ENCODE measurements around the gene HCLS1. TPM values are rescaled to one million over a fixed set of nuclear protein-coding genes. Genes with fewer than 3 reads are reported as not detected.
"Not testable (repeated sequence)": the region's sequence is repeated elsewhere in the genome, so short reads cannot be mapped to it uniquely, and the experiment has no call there.

The HCLS1 gene
- total RNA-seq, 2 experiments from 2014 or later = 249 to 251 TPM

DNA sequence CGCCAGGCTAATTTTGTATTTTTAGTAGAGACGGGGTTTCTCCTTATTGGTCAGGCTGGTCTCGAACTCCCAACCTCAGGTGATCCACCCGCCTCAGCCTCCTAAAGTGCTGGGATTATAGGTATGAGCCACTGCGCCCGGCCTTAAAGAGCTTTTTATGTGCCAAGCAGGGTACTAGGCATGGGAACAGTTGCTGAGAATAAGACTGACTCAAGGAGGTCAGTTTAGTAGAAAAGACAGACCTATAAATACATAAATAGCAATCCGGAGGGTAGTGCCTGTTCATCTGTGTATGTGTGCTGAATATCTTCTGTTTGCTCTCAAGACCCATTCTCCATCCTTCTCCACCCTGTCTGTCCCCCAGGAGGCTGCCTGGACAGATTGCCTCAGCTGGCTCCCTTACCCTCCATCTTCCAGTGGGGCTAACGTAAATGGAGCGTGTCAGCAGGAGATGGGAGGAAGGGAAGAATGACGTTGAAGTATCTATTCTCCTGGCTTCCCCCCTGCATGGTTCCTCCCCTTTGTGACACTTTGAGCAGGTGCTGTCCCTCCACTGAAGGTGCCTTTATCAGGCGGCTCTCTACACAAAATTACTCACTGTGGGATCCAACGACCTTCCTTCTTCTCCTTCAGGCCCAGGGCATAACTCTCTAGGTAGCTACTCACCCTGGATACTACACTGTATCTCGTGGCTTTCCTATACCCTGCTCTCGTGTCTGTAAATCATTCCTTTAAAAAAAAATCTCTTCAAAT, 36.4 kb downstream of the HCLS1 start:
- no peak overlapping the region for H3K27ac Mint-ChIP-seq
- no peaks in the 10 kb centered on the region for H3K27me3 Mint-ChIP-seq
- peaks cover 5% of the 10 kb centered on the region for H3K36me3 Mint-ChIP-seq
- no peaks in the 10 kb centered on the region for H3K9me3 Mint-ChIP-seq
- intact Hi-C loops (cut with micrococcal nuclease) = no loop called here
- ChIA-PET CTCF (no interaction called here), POLR2A (no interaction called here)
- H3K4me1 Mint-ChIP-seq (ENCODE audit: low read depth) = no peaks in the 10 kb centered on the region
- no peak overlapping the region for H3K4me3 Mint-ChIP-seq
- no peak for DNase-seq

GRCh38 chr3:121621491-121621890, 39.2 kb downstream of the HCLS1 start:
- no peaks in the 10 kb centered on the region for H3K36me3 Mint-ChIP-seq
- H3K9me3 Mint-ChIP-seq = no peaks in the 10 kb centered on the region
- ChIA-PET POLR2A (no interaction called here), CTCF (no interaction called here)
- H3K4me1 Mint-ChIP-seq (ENCODE audit: low read depth) = no peaks in the 10 kb centered on the region
- intact Hi-C loops (cut with micrococcal nuclease) = no loop called here
- no peak for DNase-seq
- H3K27me3 Mint-ChIP-seq = no peaks in the 10 kb centered on the region
- H3K27ac Mint-ChIP-seq = no peak overlapping the region
- no peak overlapping the region for H3K4me3 Mint-ChIP-seq

- no peak overlapping the region for H3K4me3 Mint-ChIP-seq
- ChIA-PET POLR2A (no interaction called here), CTCF (no interaction called here)
Measured at GRCh38 chr3:121619691-121620090, 41.0 kb downstream of the HCLS1 start.

DNA sequence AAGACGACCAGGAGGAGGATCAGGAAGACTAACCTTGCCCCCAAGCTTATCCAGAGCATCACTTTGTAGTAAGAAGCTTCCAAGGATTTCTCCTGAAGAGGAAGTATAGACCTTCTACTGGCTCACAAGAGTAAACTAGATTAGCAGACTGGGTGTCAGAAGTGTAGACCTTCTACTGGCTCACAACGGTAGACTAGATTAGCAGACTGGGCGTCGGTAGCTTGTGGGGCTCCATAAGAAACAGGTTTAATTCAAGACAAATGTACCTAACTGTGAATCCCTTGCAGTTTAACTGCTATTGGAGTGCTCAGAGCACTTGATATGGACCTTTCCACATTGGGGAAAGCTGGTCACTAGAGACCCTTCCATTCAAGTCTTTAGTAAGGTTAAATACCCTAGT, 54.6 kb downstream of the HCLS1 start:
- Mint-ChIP-seq H3K36me3 (no peaks in the 10 kb centered on the region), H3K27me3 (no peaks in the 10 kb centered on the region), H3K4me3 (no peak overlapping the region), H3K4me1 (ENCODE audit: low read depth) (no peaks in the 10 kb centered on the region), H3K9me3 (no peaks in the 10 kb centered on the region), H3K27ac (no peak overlapping the region)
- CTCF ChIA-PET = no interaction called here
- POLR2A ChIA-PET = no interaction called here
- intact Hi-C loops (cut with micrococcal nuclease) = no loop called here
- DNase-seq = no peak

More at GRCh38 chr3:121619691-121620090, 41.0 kb downstream of the HCLS1 start:
- Mint-ChIP-seq H3K36me3 (no peaks in the 10 kb centered on the region), H3K27me3 (no peaks in the 10 kb centered on the region), H3K9me3 (no peaks in the 10 kb centered on the region), H3K4me1 (ENCODE audit: low read depth) (no peaks in the 10 kb centered on the region), H3K27ac (no peak overlapping the region)
- intact Hi-C loops (cut with micrococcal nuclease) = no loop called here
- no peak for DNase-seq

GRCh38 chr3:121604759-121605158, 55.9 kb downstream of the HCLS1 start:
- Mint-ChIP-seq H3K27me3 (no peaks in the 10 kb centered on the region), H3K36me3 (no peaks in the 10 kb centered on the region), H3K4me1 (ENCODE audit: low read depth) (no peaks in the 10 kb centered on the region), H3K4me3 (no peak overlapping the region), H3K9me3 (no peaks in the 10 kb centered on the region), H3K27ac (no peak overlapping the region)
- no peak for DNase-seq
- ChIA-PET CTCF (no interaction called here), POLR2A (no interaction called here)
- intact Hi-C loops (cut with micrococcal nuclease) = no loop called here

GRCh38 chr3:121601212-121601812, 59.4 kb downstream of the HCLS1 start:
- POLR2A ChIA-PET = interaction anchor here (0.6 kb wide), 1 partner anchor 40 kb away, joined by 3 read pairs; no protein-coding TSS in a partner anchor
- no peak overlapping the region for H3K27ac Mint-ChIP-seq
- CTCF ChIA-PET = no interaction called here

DNA sequence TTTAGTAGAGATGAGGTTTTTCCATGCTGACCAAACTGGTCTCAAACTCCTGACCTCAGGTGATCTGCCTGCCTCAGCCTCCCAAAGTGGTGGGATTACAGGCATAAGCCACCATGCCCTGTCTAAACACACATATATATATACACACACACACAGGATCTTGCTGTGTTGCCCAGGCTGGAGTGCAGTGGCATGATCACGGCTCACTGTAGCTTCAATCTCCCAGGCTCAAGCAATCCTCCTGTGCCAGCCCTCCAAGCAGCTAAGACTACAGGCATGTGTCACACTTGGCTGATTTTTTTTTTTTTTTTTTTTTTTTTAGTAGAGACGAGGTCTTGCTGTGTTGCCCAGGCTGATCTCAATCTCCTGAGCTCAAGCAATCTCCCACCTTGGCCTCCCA, 60.8 kb downstream of the HCLS1 start:
- H3K9me3 Mint-ChIP-seq; intact Hi-C loops (cut with micrococcal nuclease); H3K4me1 Mint-ChIP-seq (ENCODE audit: low read depth); H3K36me3 Mint-ChIP-seq; DNase-seq; H3K27ac Mint-ChIP-seq; H3K27me3 Mint-ChIP-seq; POLR2A ChIA-PET; H3K4me3 Mint-ChIP-seq; CTCF ChIA-PET: not testable (repeated sequence)

More at GRCh38 chr3:121601212-121601812, 59.4 kb downstream of the HCLS1 start:
- H3K4me1 Mint-ChIP-seq (ENCODE audit: low read depth) = no peaks in the 10 kb centered on the region
- DNase-seq = no peak
- H3K9me3 Mint-ChIP-seq = no peaks in the 10 kb centered on the region
- H3K4me3 Mint-ChIP-seq = no peak overlapping the region
- intact Hi-C loops (cut with micrococcal nuclease) = no loop called here
- no peaks in the 10 kb centered on the region for H3K36me3 Mint-ChIP-seq
- no peaks in the 10 kb centered on the region for H3K27me3 Mint-ChIP-seq

- Mint-ChIP-seq H3K9me3 (no peaks in the 10 kb centered on the region), H3K27ac (no peak overlapping the region), H3K4me3 (no peak overlapping the region), H3K27me3 (no peaks in the 10 kb centered on the region), H3K4me1 (ENCODE audit: low read depth) (no peaks in the 10 kb centered on the region), H3K36me3 (no peaks in the 10 kb centered on the region)
- DNase-seq = no peak
- CTCF ChIA-PET = interaction anchor here (0.8 kb wide), 1 partner anchor 754 kb away, joined by 3 read pairs; no protein-coding TSS in a partner anchor
- POLR2A ChIA-PET = no interaction called here
- intact Hi-C loops (cut with micrococcal nuclease) = no loop called here
Measured at GRCh38 chr3:121598564-121598963, 62.1 kb downstream of the HCLS1 start.

DNA sequence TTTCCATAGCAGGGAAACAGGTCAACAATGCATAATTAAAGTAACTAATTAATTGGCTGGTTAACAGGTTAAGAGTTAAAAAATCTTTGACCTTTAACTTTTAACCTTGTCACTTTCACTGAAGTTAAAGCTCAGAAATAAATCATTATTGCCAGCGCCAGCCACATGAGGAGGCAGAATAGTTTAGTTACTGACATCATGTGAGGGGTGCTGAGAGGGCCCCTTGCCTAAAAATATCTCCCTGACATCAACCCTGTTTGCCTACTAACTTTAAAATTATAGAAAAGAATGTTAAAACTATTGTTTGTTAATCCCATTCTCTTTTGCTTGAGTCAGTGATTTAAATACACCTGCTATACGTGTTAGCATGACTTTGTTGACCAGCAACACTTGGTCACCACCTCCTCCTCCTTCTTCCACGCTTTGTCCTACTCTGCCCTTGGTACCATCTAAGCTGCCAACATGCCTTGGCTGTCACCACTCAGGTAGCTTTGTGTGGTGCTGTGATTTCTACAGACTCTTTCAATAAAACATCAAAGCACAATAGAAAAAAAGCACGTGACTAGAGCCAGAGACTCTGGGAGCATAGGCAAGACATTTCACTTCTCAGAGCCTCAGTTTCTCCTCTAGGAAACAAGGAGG, 64.8 kb downstream of the HCLS1 start:
- CTCF ChIA-PET = no interaction called here

DNA sequence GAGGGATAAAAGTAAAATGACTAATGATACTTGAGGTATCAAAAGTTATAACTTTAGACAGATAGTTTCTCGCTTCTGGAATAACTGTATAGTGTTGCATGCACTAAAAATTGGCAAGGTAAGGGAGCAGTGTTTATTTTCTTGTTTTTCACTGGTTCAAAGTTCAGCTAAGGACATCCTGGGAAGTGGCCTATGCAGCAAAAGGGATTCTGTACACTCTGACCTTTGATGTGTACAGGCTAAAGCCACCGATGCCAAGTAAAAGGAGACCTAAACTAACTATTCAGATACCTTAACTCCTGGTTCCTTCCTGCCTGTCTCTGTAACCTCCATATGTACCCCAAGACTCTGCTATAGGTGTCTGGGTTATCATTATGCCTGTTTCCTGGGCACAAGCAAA, 65.9 kb downstream of the HCLS1 start:
- Mint-ChIP-seq H3K4me3 (no peak overlapping the region), H3K27ac (no peak overlapping the region), H3K4me1 (ENCODE audit: low read depth) (no peaks in the 10 kb centered on the region), H3K27me3 (no peaks in the 10 kb centered on the region), H3K9me3 (no peaks in the 10 kb centered on the region), H3K36me3 (no peaks in the 10 kb centered on the region)
- ChIA-PET CTCF (no interaction called here), POLR2A (no interaction called here)
- no peak for DNase-seq
- intact Hi-C loops (cut with micrococcal nuclease) = no loop called here

More for the DNA sequence above, 64.8 kb downstream of the HCLS1 start:
- intact Hi-C loops (cut with micrococcal nuclease) = no loop called here
- H3K27me3 Mint-ChIP-seq = no peaks in the 10 kb centered on the region
- no peak overlapping the region for H3K4me3 Mint-ChIP-seq
- POLR2A ChIA-PET = no interaction called here
- DNase-seq = no peak
- H3K27ac Mint-ChIP-seq = no peak overlapping the region
- no peaks in the 10 kb centered on the region for H3K4me1 Mint-ChIP-seq (ENCODE audit: low read depth)
- H3K36me3 Mint-ChIP-seq = no peaks in the 10 kb centered on the region
- H3K9me3 Mint-ChIP-seq = no peaks in the 10 kb centered on the region

GRCh38 chr3:121593806-121594205, 66.9 kb downstream of the HCLS1 start:
- H3K27me3 Mint-ChIP-seq; H3K4me1 Mint-ChIP-seq (ENCODE audit: low read depth); H3K4me3 Mint-ChIP-seq; DNase-seq; CTCF ChIA-PET; H3K9me3 Mint-ChIP-seq; H3K36me3 Mint-ChIP-seq; intact Hi-C loops (cut with micrococcal nuclease); H3K27ac Mint-ChIP-seq; POLR2A ChIA-PET: not testable (repeated sequence)

DNA sequence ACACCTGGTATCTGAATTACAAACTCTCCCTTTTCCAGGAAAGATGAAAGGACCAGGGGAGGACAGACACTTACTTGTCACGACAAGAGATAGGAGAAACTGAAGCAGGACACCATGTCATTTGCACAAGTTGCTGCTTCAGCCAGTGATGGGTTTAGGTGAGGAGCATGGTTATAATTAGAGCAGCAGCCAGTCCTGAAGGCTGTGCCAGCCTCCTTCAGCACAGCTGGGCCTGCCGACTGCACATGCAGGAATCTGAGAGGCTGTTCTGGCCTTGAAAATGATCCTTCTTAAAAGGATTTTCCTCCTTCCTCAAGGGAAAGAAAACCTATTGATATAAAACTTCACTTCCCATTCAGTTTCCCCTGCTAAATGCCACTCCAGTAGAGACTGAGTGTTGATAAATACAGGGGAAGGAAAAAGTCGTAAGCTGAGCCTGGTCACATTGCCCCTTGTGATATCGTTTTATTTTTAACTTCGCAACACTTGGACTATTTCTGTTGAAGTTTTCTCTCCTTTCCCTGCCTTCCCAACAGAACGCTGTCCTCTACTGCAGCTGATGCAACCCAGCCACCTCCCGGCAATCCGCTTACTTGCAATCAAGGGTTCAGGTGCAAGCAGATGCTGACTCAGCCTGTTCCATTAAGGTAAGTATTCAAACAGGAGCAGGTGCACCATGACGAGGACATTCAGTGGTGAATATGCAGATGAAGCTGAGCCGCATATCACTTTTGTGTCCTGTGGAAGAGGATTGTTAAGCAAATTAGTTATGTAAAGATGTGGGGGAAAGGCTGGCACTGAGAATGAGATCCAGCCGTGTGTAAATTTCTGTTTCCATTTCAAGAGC, 67.6 kb downstream of the HCLS1 start, which contains the start of gene FBXO40:
TSS of gene FBXO40 (plus strand) at position 524 of the 847 bp plus-strand sequence. CDS start 27,197 bp downstream, outside the sequence.
- ChIA-PET CTCF (no interaction called here), POLR2A (no interaction called here)
- no peak for DNase-seq
- Mint-ChIP-seq H3K36me3 (no peaks in the 10 kb centered on the region), H3K9me3 (no peaks in the 10 kb centered on the region), H3K27ac (no peak within 1 kb of the TSS), H3K4me3 (no peak within 1 kb of the TSS), H3K4me1 (ENCODE audit: low read depth) (no peaks in the 10 kb centered on the region), H3K27me3 (no peaks in the 10 kb centered on the region)
- intact Hi-C loops (cut with micrococcal nuclease) = no loop called here

Measured in activated CD4-positive, alpha-beta memory T cell treated with anti-CD3 and anti-CD28 coated beads for 36 hours (primary cell).